ENCODE data around the gene HMOX1. TPM values are rescaled to one million over a fixed set of nuclear protein-coding genes. Genes with fewer than 3 reads are reported as not detected.

HMOX1 gene
- total RNA-seq, 1 experiment from 2014 or later = 12.1 TPM

DNA sequence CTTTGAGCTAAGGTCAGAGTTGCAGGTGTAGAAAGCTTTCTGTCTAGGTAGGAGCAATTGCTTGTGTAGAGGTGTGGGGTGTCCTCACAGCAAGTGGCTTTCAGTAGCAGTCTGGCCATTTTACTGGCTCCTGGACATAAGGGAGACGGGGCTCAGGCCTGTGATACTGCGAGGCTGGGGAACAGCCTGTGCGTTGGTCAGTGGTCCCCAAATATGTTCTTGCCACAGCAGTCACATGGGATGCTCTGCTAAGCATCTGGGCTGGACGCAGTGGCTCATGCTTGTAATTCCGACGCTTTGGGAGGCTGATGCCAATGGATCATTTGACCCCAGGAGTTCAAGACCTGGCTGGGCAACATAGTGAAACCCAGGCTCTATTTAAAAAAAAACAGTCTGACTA, 21.0 kb downstream of the HMOX1 start:
- ChIA-PET POLR2A (interaction anchor here (0.5 to 1.7 kb wide), 3 partner anchors 10 to 30 kb away, joined by 3 to 5 read pairs (median 3); no protein-coding TSS in a partner anchor), CTCF (interaction anchor here (1.3 kb wide), 1 partner anchor 51 kb away, joined by 5 read pairs; no protein-coding TSS in a partner anchor)
- peaks cover 54% of the 10 kb centered on the region for H3K36me3 Mint-ChIP-seq
- peak overlapping the region; percentile 96 for H3K4me3 Mint-ChIP-seq
- DNase-seq (ENCODE audit: low spot score) = no peak
- H3K4me1 Mint-ChIP-seq = peaks cover 35% of the 10 kb centered on the region
- peak overlapping the region; percentile 65; the same call in 1 of the 2 replicates for H3K27ac Mint-ChIP-seq
- no peaks in the 10 kb centered on the region for H3K9me3 Mint-ChIP-seq
- no peaks in the 10 kb centered on the region for H3K27me3 Mint-ChIP-seq (ENCODE audit: low read depth)
- ATAC-seq = no peak
- TF ChIP-seq SOX15 (CRISPR knock-in tag; IDR thresholded peaks at IDR 0.05) (no peak), MYBL2 (CRISPR knock-in tag; IDR thresholded peaks at IDR 0.05) (no peak), JAZF1 (CRISPR knock-in tag; IDR thresholded peaks at IDR 0.05) (no peak)
- TF ChIP-seq, protein P1, sequence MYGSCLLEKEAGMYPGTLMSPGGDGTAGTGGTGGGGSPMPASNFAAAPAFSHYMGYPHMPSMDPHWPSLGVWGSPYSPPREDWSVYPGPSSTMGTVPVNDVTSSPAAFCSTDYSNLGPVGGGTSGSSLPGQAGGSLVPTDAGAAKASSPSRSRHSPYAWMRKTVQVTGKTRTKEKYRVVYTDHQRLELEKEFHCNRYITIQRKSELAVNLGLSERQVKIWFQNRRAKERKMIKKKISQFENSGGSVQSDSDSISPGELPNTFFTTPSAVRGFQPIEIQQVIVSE (CRISPR knock-in tag; IDR thresholded peaks at IDR 0.05; ENCODE audit: borderline replicate concordance) = no peak
- TF ChIP-seq, protein P2, sequence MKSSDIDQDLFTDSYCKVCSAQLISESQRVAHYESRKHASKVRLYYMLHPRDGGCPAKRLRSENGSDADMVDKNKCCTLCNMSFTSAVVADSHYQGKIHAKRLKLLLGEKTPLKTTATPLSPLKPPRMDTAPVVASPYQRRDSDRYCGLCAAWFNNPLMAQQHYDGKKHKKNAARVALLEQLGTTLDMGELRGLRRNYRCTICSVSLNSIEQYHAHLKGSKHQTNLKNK (CRISPR knock-in tag; IDR thresholded peaks at IDR 0.05) = no peak
- TF ChIP-seq, protein P3, sequence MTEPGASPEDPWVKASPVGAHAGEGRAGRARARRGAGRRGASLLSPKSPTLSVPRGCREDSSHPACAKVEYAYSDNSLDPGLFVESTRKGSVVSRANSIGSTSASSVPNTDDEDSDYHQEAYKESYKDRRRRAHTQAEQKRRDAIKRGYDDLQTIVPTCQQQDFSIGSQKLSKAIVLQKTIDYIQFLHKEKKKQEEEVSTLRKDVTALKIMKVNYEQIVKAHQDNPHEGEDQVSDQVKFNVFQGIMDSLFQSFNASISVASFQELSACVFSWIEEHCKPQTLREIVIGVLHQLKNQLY (CRISPR knock-in tag; IDR thresholded peaks at IDR 0.05) = no peak

DNA sequence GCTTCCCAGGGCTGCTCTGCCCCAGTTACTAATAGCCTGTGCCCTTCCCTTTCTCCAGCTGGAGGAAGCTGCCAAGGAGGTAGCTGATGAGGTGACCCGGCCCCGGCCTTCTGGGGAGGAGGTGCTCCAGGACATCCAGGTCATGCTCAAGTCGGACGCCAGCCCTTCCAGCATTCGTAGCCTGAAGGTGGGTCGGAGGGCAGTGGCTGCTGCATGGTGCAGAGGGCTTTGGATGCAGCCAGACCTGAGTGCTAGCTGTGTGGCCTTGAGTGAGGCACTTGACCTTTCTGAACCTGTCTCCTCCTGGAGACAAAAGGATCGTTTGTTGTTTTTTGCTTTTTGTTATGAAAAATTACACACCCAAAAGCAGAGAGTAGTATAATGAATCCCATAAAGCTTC, 22.5 kb downstream of the HMOX1 start:
- peaks cover 69% of the 10 kb centered on the region for H3K36me3 Mint-ChIP-seq
- ATAC-seq = no peak
- POLR2A ChIA-PET = interaction anchor here (0.6 to 1.2 kb wide), 3 partner anchors 9 to 34 kb away, joined by 3 to 4 read pairs (median 4); no protein-coding TSS in a partner anchor
- no peak for DNase-seq (ENCODE audit: low spot score)
- no peaks in the 10 kb centered on the region for H3K27me3 Mint-ChIP-seq (ENCODE audit: low read depth)
- H3K27ac Mint-ChIP-seq = no peak overlapping the region
- CTCF ChIA-PET = interaction anchor here (1.1 to 1.7 kb wide), 3 partner anchors 18 to 52 kb away, joined by 3 to 5 read pairs (median 5); no protein-coding TSS in a partner anchor
- H3K4me3 Mint-ChIP-seq = no peak overlapping the region
- no peaks in the 10 kb centered on the region for H3K9me3 Mint-ChIP-seq
- H3K4me1 Mint-ChIP-seq = peaks cover 28% of the 10 kb centered on the region
- TF ChIP-seq, protein P3 (CRISPR knock-in tag; IDR thresholded peaks at IDR 0.05) = no peak
- TF ChIP-seq, protein P4, sequence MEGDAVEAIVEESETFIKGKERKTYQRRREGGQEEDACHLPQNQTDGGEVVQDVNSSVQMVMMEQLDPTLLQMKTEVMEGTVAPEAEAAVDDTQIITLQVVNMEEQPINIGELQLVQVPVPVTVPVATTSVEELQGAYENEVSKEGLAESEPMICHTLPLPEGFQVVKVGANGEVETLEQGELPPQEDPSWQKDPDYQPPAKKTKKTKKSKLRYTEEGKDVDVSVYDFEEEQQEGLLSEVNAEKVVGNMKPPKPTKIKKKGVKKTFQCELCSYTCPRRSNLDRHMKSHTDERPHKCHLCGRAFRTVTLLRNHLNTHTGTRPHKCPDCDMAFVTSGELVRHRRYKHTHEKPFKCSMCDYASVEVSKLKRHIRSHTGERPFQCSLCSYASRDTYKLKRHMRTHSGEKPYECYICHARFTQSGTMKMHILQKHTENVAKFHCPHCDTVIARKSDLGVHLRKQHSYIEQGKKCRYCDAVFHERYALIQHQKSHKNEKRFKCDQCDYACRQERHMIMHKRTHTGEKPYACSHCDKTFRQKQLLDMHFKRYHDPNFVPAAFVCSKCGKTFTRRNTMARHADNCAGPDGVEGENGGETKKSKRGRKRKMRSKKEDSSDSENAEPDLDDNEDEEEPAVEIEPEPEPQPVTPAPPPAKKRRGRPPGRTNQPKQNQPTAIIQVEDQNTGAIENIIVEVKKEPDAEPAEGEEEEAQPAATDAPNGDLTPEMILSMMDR (IDR thresholded peaks at IDR 0.05) = no peak
- TF ChIP-seq, protein P5, sequence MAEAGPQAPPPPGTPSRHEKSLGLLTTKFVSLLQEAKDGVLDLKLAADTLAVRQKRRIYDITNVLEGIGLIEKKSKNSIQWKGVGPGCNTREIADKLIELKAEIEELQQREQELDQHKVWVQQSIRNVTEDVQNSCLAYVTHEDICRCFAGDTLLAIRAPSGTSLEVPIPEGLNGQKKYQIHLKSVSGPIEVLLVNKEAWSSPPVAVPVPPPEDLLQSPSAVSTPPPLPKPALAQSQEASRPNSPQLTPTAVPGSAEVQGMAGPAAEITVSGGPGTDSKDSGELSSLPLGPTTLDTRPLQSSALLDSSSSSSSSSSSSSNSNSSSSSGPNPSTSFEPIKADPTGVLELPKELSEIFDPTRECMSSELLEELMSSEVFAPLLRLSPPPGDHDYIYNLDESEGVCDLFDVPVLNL (CRISPR knock-in tag; IDR thresholded peaks at IDR 0.05; ENCODE audit: borderline replicate concordance, low read depth) = no peak
- TF ChIP-seq, protein P6, sequence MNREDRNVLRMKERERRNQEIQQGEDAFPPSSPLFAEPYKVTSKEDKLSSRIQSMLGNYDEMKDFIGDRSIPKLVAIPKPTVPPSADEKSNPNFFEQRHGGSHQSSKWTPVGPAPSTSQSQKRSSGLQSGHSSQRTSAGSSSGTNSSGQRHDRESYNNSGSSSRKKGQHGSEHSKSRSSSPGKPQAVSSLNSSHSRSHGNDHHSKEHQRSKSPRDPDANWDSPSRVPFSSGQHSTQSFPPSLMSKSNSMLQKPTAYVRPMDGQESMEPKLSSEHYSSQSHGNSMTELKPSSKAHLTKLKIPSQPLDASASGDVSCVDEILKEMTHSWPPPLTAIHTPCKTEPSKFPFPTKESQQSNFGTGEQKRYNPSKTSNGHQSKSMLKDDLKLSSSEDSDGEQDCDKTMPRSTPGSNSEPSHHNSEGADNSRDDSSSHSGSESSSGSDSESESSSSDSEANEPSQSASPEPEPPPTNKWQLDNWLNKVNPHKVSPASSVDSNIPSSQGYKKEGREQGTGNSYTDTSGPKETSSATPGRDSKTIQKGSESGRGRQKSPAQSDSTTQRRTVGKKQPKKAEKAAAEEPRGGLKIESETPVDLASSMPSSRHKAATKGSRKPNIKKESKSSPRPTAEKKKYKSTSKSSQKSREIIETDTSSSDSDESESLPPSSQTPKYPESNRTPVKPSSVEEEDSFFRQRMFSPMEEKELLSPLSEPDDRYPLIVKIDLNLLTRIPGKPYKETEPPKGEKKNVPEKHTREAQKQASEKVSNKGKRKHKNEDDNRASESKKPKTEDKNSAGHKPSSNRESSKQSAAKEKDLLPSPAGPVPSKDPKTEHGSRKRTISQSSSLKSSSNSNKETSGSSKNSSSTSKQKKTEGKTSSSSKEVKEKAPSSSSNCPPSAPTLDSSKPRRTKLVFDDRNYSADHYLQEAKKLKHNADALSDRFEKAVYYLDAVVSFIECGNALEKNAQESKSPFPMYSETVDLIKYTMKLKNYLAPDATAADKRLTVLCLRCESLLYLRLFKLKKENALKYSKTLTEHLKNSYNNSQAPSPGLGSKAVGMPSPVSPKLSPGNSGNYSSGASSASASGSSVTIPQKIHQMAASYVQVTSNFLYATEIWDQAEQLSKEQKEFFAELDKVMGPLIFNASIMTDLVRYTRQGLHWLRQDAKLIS (CRISPR knock-in tag; IDR thresholded peaks at IDR 0.05; ENCODE audit: borderline replicate concordance) = no peak
- no peak for TF ChIP-seq TEAD4 (CRISPR knock-in tag; IDR thresholded peaks at IDR 0.05)
- no peak for TF ChIP-seq CREM (CRISPR knock-in tag; IDR thresholded peaks at IDR 0.05)
- TF ChIP-seq, protein P7, sequence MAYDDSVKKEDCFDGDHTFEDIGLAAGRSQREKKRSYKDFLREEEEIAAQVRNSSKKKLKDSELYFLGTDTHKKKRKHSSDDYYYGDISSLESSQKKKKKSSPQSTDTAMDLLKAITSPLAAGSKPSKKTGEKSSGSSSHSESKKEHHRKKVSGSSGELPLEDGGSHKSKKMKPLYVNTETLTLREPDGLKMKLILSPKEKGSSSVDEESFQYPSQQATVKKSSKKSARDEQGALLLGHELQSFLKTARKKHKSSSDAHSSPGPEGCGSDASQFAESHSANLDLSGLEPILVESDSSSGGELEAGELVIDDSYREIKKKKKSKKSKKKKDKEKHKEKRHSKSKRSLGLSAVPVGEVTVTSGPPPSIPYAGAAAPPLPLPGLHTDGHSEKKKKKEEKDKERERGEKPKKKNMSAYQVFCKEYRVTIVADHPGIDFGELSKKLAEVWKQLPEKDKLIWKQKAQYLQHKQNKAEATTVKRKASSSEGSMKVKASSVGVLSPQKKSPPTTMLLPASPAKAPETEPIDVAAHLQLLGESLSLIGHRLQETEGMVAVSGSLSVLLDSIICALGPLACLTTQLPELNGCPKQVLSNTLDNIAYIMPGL (CRISPR knock-in tag; IDR thresholded peaks at IDR 0.05) = no peak
- TF ChIP-seq HMGA2 (CRISPR knock-in tag; IDR thresholded peaks at IDR 0.05) = no peak
- no peak for TF ChIP-seq TCF7 (CRISPR knock-in tag; IDR thresholded peaks at IDR 0.05; ENCODE audit: low read depth)
- no peak for TF ChIP-seq NFYB (CRISPR knock-in tag; conservative IDR thresholded peaks at IDR 0.05; ENCODE audit: low read depth)
- no peak for TF ChIP-seq FOXK1 (CRISPR knock-in tag; IDR thresholded peaks at IDR 0.05)
- no peak for TF ChIP-seq ZBTB21 (CRISPR knock-in tag; IDR thresholded peaks at IDR 0.05; ENCODE audit: borderline replicate concordance)
- no peak for TF ChIP-seq MYBL2 (CRISPR knock-in tag; IDR thresholded peaks at IDR 0.05)
- TF ChIP-seq SMAD4 (CRISPR knock-in tag; IDR thresholded peaks at IDR 0.05) = no peak
- no peak for TF ChIP-seq ZNF423 (CRISPR knock-in tag; IDR thresholded peaks at IDR 0.05)
- TF ChIP-seq ATF1 (CRISPR knock-in tag; IDR thresholded peaks at IDR 0.05) = no peak
- TF ChIP-seq, protein P8, sequence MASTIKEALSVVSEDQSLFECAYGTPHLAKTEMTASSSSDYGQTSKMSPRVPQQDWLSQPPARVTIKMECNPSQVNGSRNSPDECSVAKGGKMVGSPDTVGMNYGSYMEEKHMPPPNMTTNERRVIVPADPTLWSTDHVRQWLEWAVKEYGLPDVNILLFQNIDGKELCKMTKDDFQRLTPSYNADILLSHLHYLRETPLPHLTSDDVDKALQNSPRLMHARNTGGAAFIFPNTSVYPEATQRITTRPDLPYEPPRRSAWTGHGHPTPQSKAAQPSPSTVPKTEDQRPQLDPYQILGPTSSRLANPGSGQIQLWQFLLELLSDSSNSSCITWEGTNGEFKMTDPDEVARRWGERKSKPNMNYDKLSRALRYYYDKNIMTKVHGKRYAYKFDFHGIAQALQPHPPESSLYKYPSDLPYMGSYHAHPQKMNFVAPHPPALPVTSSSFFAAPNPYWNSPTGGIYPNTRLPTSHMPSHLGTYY (CRISPR knock-in tag; IDR thresholded peaks at IDR 0.05) = no peak

All from WTC11 (cell line).